Smooth muscle cell (in vitro differentiated cells): ENCODE measurements around the gene EPB41. TPM values are rescaled to one million over a fixed set of nuclear protein-coding genes. Genes with fewer than 3 reads are reported as not detected.

Experiments
- DNase-seq: peaks from one replicate; lab custom pipeline; 2025; ENCODE audit not compliant: unreplicated experiment; lab: John Stamatoyannopoulos, UW
- H2AFZ ChIP-seq: fragments of 200-600 bp; sonication (generic); 2 replicates; pipeline ENCODE4 v1.6.0; 2016; ENCODE audit warnings: antibody characterized with exemption, low read depth, mild to moderate bottlenecking
- H3F3A ChIP-seq: fragments of 200-600 bp; sonication (generic); 2 replicates; pipeline ENCODE4 v1.6.0; 2017; ENCODE audit warnings: antibody characterized with exemption, low read depth
- H3K27ac ChIP-seq: fragments of 200-600 bp; sonication (generic); 2 replicates; pipeline ENCODE4 v1.5.1; 2016; ENCODE audit warnings: low read depth, mild to moderate bottlenecking
- H3K27me3 ChIP-seq: fragments of 200-600 bp; sonication (generic); 2 replicates; pipeline ENCODE4 v1.6.1; 2016; ENCODE audit warnings: low read depth, mild to moderate bottlenecking
- H3K36me3 ChIP-seq: fragments of 200-600 bp; sonication (generic); 2 replicates; pipeline ENCODE4 v1.5.1; 2016; ENCODE audit warnings: low read depth
- H3K4me1 ChIP-seq: fragments of 200-600 bp; sonication (generic); 2 replicates; pipeline ENCODE4 v1.5.1; 2016; ENCODE audit warnings: low read depth
- H3K4me2 ChIP-seq: fragments of 200-600 bp; sonication (generic); 2 replicates; pipeline ENCODE4 v1.6.0; 2016; ENCODE audit warnings: mild to moderate bottlenecking
- H3K4me3 ChIP-seq: fragments of 200-600 bp; sonication (generic); 2 replicates; pipeline ENCODE4 v1.5.1; 2016; ENCODE audit warnings: mild to moderate bottlenecking
- H3K79me2 ChIP-seq: fragments of 200-600 bp; sonication (generic); 2 replicates; pipeline ENCODE4 v1.6.0; 2016; ENCODE audit warnings: low read depth, mild to moderate bottlenecking
- H3K9ac ChIP-seq: fragments of 200-600 bp; sonication (generic); 2 replicates; pipeline ENCODE4 v1.6.0; 2016; ENCODE audit warnings: low read depth
- H3K9me3 ChIP-seq: fragments of 200-600 bp; sonication (generic); replicated peaks from 2 replicates; pipeline ENCODE4 v1.5.1; 2016; ENCODE audit warnings: low read depth
- H4K20me1 ChIP-seq: fragments of 200-600 bp; sonication (generic); 2 replicates; pipeline ENCODE4 v1.6.0; 2016; ENCODE audit warnings: low read depth
- CTCF ChIP-seq: fragments of 200-600 bp; sonication (generic); IDR thresholded peaks from 2 replicates; pipeline ENCODE4 v1.5.1; 2017; ENCODE audit warnings: borderline replicate concordance, mild to moderate bottlenecking, antibody characterized with exemption; ENCODE audit not compliant: insufficient read depth, poor library complexity, severe bottlenecking
- WGBS: methylation state at CpG from one replicate; pipeline ENCODE4 v1.1.7; 2016; ENCODE audit warnings: low lambda C conversion rate; 5-methylcytosine and 5-hydroxymethylcytosine counted together
- polyA plus RNA-seq: library from polyadenylated mRNA; unstranded; fragments of >200 nt; fragmentation: Nextera tagmentation; extraction: Ambion mirVana; gene quantifications from 2 replicates; pipeline ENCODE4 v1.2.1, GENCODE V29; 2016
- total RNA-seq: library from RNA; depleted of rRNA; stranded (reverse); fragments of >200 nt; gene quantifications from 2 replicates; pipeline ENCODE4 v1.2.3, GENCODE V29; 2014

Gene EPB41
- total and polyA plus RNA-seq, 2 experiments from 2014 or later, result 4.7 to 20.2 TPM

GRCh38 chr1:29142714-29143113, 228.3 kb downstream of the EPB41 start:
- H3K27ac ChIP-seq, result no peak overlapping the region
- no peak overlapping the region for H3K9ac ChIP-seq
- no peaks in the 10 kb centered on the region for H3K36me3 ChIP-seq
- 93% methylated on average over 2 of the region's 2 CpGs for WGBS
- H4K20me1 ChIP-seq, result no peaks in the 10 kb centered on the region
- no peak for DNase-seq
- no peaks in the 10 kb centered on the region for H3K9me3 ChIP-seq
- TF ChIP-seq CTCF, result no peak
- no peaks in the 10 kb centered on the region for H3K4me1 ChIP-seq
- H3K4me3 ChIP-seq, result no peak overlapping the region
- no peak overlapping the region for H2AFZ ChIP-seq
- H3F3A ChIP-seq, result peaks cover 20% of the 10 kb centered on the region
- H3K4me2 ChIP-seq, result no peak overlapping the region
- H3K27me3 ChIP-seq, result no peaks in the 10 kb centered on the region
- no peaks in the 10 kb centered on the region for H3K79me2 ChIP-seq

- Histone ChIP-seq H3K27ac (no peak overlapping the region), H2AFZ (no peak overlapping the region), H3K27me3 (no peaks in the 10 kb centered on the region), H3K4me2 (no peak overlapping the region), H3K36me3 (no peaks in the 10 kb centered on the region), H3K79me2 (no peaks in the 10 kb centered on the region), H3K4me1 (no peaks in the 10 kb centered on the region), H3F3A (peaks cover 20% of the 10 kb centered on the region), H4K20me1 (no peaks in the 10 kb centered on the region), H3K4me3 (no peak overlapping the region), H3K9ac (no peak overlapping the region), H3K9me3 (no peaks in the 10 kb centered on the region)
- WGBS, result 100% methylated on average over 2 of the region's 2 CpGs
- no peak for DNase-seq
- TF ChIP-seq CTCF, result no peak
These were observed 229.8 kb downstream of the EPB41 start for GRCh38 chr1:29144178-29144577.

- DNase-seq, result no peak
- Histone ChIP-seq H3K4me2 (no peak overlapping the region), H3K4me1 (no peaks in the 10 kb centered on the region), H3F3A (peaks cover 20% of the 10 kb centered on the region), H3K9ac (no peak overlapping the region), H3K27ac (peak overlapping the region; percentile 71), H3K79me2 (peaks cover 4% of the 10 kb centered on the region), H3K9me3 (no peaks in the 10 kb centered on the region), H3K4me3 (no peak overlapping the region), H3K27me3 (no peaks in the 10 kb centered on the region), H4K20me1 (peaks cover 2% of the 10 kb centered on the region), H3K36me3 (peaks cover 6% of the 10 kb centered on the region), H2AFZ (no peak overlapping the region)
- WGBS, result 77% methylated on average over 8 of the region's 8 CpGs
- TF ChIP-seq CTCF, result no peak
These were observed 231.5 kb downstream of the EPB41 start for GRCh38 chr1:29145739-29146437.
